Activated CD4-positive, alpha-beta T cell treated with anti-CD3 and anti-CD28 coated beads, Interleukin-2, amount 50 U/mL, for 4 hours (primary cell): Measurements from ENCODE around the gene MYLK.

Source experiments
- DNase-seq, 2 experiments: peaks; one replicate each; pipeline ENCODE4 v3.0.0-alpha.2; 2020

Gene MYLK

DNA sequence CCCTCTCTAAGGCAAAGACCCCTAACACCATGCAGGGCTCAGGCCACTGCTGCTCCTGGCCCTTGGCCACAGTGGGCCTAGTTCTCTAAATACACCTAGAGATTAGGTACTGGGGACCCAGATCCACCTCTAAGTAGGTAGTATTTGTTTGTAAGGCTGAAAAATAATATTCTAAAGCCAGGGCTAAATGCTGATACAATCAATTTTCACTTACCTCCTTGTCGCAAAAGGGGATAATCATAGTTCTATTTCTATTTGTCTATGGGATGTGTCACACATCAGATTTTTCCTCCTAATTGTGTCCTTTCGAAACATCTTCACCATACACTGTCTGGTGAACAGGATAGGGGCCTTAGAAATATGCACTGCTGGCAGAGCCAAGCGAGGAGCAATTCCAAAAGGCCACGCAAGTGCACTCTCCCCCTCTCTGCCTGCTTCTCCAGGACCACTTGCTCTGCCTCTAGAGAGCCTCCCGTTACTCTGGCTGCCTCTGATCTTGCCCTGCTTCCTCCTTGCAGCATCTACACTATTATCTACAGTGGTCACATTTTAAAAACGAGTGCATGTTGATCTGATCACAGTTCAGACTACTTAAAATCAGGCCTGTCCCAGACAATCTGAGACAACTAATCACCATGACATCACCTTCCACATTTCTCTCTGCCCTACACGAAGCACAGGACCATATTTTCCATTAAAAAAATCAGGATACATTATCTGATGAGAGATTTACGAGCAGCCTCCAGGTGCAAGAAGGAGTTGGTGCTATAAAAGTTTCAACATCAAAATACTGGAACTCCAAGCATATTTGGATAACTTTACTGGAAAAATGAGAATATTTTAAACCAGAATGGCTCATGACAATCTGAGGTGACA lies 115.4 kb downstream of the MYLK start:
- DNase-seq = no peak

DNA sequence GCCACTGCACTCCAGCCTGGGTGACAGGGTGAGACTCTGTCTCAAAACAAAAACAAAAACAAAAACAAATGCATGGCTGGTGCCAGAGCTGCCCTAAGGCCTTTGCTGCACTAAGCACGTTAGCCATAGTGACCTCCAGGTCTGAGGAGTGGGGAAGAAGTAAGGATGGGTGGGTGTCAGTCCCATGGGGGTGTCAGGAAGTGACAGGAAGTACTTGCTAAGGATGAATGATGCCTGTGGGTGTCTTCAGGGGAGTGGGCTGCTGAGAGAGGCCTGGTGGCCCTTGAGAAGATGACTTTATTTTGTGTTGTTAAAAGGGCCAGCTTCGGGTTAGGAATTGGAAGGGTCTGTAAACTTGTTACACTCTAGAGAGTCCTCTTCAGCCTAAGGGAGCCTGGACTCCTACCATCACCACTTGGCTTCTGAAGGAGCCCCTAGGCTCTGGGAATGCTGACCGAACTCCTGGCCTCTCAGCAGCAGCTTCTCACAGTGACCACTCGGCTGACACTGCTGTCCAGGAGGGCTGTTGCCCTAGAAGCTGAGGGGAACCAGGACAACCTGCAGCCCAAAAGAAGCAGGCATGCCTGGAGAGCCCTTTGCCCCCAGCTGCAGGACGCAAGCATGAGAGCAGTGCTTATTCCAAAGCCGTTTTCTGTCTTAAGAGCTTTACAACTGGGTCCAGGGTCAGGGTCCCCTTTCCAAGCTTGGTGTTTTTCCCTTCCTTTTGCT lies 116.4 kb downstream of the MYLK start:
- no peak for DNase-seq

DNA sequence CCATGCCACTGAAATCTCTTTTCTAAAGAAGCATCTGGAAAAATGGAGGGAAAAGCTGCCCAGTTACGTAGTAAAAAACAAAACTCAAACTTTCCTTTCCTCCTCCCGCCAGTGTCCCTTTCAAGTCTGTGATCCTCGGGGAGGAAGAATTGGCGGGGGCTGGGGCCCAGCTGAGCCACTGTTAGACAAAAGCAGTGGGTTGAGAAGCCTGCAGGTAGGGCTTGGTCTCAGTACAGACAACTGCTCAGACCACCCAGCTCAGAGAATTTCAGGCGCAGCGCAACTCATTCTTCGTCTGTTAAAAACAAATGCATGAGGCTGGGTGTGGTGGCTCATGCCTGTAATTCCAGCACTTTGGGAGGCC lies 117.1 kb downstream of the MYLK start:
- no peak for DNase-seq

DNA sequence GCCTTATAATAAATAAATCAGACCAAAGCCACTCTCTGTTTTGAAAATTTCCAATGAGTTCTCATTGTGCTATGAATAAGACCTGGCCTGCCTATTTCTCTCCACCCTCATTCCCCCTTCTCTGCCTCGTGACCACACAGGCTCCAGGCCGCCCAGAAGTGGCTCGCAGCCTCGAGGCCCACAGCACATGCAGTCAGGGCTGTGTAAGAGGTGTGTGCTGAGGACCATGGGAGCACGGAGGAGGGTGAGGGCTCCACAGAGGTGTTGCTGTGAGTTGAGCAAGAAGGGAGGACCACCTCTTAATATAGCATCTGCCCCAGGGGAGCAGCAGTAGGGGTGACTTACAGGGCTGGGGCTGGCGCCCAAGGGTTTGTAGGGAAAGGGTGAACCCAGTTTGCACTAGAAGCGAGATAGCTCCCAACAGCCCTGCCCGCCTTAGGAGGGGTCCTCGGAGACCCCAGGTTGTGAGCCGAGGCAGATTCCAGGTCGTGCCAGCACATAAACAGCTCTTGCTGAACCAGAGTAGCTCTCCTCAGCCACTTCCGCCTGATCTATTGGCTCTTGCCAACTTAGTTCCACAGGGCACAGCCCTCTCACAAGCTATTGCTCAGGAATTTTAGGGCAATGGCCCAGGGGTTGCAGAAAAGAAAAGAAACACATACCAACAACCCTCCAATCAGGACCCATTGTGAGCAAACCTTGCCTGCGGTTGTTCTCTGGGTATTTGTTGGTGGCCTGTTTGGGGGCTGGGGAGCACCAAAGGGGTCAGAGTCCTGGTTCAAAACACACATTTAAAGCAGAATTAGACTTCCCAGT lies 117.7 kb downstream of the MYLK start:
- no peak for DNase-seq

DNA sequence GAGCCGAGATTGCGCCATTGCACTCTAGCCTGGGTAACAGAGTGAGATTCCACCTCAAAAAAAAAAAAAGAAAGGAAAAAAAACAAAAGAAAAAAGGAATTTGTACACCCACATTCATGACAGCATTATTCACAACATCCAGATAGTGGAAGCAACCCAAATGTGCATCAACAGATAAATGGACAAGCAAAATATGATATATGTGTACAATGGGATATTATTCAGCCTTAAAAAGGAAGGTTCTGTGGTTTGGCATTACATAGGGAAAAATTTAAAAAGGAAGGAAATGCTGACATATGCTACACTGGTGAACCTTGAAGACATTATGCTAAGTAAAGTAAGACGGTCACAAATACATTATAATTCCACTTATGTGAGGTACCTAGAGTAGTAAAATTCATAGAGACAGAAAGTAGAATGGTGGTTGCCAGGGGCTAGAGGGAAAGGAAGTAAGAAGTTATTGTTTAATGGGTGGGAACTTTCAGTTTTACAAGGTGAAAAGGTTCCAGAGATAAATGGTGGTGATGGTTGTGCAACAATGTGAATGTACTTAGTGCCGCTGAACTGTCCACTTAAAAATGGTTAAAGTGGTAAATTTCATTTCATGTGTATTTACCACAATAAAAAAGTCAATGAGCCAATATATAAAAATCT lies 118.5 kb downstream of the MYLK start:
- DNase-seq = no peak

DNA sequence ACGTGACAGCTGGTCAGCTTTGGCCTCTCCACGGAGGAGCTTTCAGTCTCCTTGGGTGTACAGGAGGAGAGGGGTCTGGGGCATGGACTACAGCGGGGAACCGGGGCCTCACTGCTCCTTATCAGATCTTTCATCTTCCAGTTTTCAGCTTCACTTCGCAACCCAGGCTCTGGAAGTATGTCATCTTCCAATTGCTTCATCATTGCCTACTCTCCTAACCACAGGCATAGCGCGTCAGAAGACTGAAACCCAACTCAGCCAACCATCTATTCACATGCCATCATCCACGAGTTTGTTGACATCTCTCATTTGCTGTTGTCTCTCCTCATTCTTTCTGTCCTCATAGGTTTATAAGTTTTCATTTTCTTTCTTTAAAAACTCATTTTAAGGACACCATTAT lies 119.5 kb downstream of the MYLK start:
- no peak for DNase-seq

DNA sequence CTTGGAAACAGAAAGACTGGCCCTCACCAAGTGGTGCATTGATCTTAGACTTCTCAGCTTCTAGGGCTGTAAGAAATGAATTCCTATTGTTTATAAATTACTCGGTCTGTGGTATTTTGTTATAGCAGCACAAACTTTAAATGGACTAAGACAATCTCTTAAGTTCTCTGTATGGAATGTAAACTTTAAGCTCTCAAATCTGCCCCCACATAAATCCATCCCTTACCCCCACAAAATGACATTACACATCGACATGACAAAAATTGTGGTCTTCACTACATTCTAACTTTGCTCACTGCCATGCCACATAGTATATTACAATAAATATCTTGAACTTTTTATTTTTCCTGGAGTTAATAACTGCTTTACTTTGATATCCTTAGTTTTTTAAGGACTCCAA lies 121.3 kb downstream of the MYLK start:
- DNase-seq = no peak

DNA sequence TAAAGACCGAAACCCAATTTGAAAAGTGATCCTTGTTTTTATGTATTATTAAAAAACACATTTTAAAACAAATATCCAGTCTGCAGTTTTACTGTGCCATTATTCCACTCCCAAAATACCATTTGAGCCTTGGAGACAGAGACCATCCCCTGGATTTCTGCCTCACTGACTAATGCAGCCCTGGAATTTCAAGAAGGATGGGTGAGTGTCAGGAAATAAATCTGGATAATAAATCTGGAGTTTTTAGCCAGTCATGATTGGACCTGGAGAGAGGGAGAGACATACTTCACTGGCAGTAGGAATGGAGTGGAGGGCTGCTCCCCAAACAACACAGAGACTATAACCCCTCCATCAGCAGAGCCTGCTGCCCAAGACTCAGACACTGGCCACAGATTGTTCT lies 123.3 kb downstream of the MYLK start:
- no peak for DNase-seq

DNA sequence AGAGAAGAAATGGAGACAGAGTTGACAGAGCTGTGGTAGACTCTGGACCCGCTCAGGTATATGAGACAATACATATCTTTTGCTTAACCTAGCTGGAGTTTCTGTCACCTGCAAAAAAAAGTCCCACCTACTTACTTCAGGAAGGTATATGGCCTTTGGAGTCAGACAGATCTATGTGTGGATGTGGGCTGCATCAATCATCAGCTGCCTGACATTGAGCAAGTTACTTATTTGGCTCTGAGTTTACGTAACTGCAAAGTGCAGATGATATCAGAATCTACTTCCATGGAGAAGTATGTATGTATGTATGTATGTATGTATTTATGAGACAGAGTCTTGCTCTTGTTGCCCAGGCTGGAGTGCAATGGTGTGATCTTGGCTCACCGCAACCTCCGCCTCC lies 124.3 kb downstream of the MYLK start:
- no peak for DNase-seq

DNA sequence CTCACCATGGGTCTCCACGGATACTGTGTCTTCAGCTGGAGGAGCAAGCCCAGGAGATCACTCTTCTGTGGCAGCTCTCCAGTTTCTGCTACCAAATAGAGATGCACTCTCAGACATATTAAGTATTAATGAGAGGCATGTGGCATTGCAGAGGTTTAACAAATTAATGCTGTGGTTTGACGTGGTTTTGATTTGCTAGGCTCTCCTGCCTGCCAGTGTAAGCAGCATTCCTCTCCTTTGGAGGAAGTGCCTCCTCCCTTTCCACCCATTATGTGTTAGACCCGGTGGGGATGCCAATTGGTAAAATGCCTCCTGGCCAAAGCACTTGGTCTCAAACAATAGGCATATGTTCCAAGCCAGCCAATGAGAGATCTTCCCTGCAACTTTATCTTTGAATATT lies 124.8 kb downstream of the MYLK start:
- no peak for DNase-seq

DNA sequence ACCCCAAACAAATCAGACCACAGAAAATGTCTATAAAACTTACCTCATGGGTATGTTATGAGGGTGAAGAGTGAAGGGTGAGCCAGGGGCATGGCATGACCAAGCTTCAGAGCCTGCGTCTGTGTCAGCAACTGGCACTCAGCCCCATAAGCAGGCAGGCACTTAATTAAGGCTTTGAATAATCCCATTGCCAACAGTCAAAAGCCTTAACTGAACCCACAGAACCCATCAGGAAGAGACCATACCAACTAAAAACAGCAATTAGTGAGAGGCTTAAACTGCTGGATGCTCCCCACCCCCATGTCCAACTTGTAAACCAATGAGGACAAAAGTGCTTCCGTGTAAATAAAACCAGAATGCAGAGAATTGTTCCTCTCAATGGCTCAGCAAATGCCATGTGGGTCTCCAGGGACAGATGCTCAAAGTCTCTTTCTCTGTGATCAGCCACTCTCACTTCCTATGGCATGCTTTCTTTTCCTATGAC lies 126.0 kb downstream of the MYLK start:
- DNase-seq = no peak

DNA sequence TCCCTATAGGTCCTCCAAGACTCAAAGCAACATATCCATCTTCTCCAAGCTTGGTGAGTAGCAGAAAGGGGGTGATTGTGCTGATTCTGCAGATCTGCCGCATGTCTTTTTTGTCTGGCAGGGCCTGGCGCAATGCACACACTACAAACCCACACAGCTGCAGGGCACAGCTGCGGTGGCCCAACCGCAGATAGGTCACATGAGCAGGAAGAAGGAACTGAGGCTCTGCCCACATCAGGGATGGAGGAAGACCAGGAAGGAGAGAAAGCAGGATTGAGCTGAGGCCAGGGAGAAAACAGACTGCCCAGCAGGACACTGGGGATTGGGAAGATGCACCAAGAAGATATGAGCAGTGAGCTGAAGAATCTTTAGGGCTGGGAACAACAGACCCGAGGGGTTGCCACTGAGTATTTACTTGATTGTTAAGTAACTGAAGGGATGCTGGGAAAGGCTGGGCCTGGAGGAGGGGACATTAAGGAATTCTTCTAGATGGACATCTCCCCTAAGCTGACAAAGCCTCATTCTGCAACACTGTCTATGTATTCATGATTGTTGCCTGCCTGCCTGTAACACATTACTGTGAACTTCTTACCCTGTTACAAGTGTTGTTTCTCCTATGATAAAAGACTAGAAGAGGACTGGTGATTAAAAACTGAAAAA lies 126.7 kb downstream of the MYLK start:
- no peak for DNase-seq

DNA sequence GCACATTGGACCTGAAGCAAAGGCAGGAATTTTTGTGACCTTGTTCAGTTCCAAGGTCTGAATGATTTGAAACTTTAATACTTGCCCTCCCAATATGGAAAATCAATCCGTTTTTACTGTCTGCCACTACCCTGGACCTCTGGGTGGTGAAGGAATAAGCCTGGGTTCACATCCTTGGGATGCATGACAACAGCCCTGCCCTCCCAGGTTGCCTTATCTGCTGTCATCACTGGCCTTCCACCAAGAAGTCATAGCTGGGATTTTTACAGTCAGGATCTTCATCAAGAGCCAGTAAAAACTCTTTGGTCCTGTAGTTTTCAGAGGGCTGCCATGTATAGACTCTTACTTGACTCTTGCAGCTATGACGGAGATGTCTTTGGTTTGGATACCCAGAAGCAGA lies 128.6 kb downstream of the MYLK start:
- DNase-seq = no peak

DNA sequence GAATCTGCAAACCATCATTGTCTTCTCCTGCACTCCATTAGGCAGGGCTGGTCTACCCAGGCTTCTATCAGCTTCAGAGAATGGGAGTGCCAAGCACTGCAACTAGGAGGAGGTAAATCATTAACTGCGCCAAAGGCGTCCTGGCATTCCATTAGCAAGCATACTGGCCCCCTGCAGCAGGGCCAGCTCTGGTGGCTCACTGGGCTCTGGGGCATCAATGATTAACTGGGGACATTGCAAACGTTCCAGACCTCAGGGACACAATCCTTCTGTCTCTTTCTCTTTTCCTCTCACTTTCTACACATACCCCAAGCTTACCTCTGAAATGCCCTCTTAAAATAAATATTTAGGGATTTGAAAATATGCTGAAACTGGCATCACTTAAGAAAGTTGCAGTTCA lies 129.0 kb downstream of the MYLK start:
- DNase-seq = no peak

DNA sequence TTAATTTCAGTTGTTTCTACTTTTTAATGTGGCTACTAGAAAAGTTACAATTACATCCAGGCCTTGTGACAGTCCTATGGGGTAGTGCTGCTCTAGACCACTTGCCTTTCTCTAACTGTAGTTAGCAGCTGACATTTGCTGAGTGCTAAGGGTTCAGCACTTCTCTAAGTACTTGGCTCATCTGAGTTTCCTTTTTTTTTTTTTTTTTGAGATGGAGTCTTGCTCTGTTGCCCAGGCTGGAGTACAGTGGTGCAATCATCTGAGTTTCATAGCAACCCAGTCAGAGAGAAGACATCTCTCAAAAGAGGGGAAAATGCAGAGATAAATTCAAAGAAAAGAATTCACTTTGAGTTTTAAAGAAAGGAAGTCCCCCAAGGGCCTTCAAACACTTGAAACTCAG lies 130.8 kb downstream of the MYLK start:
- no peak for DNase-seq

DNA sequence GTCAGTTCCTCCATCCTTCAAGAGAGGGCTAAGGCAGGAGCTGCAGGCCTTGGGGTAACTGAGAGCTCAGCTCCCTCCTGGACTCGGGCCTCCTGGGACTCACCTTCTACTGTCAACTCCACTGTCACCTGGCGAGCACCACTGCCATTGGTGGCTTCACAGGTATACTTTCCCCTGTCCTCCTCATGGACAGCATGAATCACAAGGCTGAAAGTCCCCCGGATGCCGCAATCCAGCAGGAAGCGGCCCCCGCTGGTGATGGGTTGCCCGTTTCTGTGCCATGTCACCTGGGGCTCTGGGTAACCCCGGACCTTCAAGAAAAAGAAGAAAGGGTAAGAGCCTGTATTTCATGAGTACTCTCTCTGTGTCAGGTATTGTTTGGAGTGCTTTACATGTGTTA lies 131.9 kb downstream of the MYLK start:
- DNase-seq = no peak

DNA sequence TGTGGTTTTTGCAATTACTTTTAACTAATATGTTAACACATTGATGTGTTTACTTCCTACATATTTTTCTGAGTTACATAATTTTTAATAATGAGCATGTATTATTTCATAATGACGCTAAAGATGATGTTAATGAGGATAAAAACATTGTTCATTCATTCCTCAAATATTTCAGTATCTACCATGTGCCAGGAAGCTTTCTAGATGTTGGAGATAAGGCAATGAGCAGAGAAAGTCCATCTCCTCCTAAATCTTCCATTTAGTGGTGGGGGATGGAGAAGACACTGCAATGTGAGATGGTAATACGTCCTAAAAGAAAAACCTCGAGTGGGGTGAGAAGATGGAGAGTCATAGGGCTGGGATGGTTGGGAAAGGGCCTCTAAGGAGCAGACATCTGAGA lies 132.7 kb downstream of the MYLK start:
- DNase-seq = no peak

DNA sequence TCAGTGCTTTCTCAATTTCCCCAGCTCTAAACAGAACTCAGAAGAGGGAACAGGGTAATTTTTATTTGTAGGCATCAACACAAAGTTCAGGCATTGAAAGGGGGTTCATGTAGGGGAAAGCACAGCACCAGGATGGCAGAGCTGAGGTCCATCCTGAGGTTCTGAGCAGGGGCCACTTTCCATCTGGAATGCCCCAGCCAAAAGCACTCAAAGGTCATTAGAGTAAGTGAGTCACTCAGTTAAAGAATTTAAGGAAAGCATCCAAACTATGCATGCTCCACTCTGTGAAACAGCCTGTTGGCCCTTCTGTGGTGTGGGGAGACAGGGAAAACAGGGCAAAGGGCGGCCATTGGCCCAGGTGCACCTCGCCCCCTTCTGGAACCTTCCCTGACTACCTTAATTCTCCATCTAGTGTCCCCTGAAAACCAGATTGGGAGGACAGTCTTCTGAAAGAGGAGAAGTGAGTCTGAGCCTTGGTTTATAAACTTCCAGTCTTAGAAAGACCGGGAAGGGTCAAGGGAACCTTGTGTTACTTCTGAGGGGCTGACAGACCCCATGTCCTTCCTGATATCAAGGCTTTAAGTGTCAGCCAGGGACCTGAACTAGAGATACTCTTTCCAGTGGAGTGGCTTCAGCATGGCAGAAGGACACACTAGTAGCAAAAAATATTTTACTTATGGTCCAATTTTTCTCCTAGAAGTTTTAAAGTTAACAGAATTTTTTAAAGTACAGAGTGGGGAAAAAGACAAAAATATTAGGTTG lies 133.3 kb downstream of the MYLK start:
- DNase-seq = no peak

DNA sequence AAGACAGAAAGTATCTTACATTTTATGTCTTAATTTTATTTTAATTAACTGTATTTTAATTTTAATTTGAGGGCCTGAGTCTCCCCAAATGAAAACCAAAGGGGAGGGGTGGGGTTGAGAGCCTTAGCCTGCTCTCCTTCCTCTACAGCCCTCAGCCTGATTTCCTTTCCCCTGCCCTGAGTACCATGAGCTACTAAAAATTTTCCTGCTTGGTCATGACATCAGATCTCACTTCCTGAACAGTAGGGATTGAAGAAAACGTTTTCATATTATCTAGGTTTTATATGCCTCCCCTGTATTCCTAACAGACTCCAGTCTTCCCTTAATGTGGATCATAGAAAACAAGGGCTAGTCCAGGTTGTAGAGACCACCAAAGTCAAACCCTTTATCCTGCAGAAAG lies 133.9 kb downstream of the MYLK start:
- no peak for DNase-seq

DNA sequence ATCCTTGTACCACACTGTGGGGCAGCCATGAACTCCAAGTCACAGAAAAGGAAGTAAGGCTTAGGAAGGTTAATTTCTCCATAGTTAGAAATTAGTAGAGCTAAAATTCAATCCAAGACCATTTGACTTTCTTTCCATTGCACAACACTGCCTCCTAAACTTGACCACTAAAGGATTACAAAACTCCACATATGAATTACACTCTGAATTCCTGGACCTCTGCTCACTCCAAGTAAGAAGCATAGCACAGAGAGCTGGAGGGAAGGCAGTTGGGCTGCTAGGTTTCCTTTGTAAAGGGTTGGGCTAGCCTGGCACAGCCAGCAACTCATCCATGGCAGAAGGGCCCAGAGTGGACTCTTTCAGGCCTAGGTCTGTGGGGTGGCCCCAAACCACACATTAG lies 134.4 kb downstream of the MYLK start:
- no peak for DNase-seq

DNA sequence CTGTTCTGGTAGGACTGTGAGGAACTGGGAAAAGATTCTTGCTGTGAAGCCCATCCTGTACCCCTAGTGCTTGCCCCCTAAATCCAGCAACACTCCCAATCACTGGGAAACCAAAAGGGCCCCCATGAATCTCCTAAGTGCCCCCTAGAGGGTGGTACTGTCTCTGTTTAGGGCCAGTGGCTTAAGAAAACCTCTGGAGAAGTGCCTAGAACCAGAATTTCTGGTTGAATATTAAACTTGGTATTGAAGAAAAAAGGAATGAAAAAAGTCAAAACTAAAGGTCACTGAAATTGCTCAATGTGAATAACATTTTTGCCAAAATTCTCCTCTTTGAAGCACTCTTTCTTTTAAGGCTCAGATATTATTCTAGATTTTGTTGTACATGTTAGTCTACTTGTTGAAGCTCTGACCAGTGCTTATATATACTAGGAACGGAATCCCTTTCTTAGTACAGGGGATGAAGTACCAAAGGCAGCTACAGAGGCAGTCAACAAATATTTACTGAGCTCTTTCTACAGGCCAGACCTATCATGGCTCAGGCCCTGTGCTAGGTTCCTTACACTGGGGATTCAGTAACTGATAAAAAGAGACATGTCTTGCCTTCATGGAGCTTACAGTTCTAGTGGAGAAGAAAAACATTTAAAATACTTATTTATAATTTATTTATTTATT lies 138.8 kb downstream of the MYLK start:
- no peak for DNase-seq
